NCI-H226 (cell line): Measurements from ENCODE around the gene ARMC2.
"Not testable (repeated sequence)": the region's sequence is repeated elsewhere in the genome, so short reads cannot be mapped to it uniquely, and the experiment has no call there.

ENCODE experiments used
- DNase-seq: peaks from one replicate; pipeline ENCODE4 v3.0.0-alpha.2; 2015

Gene ARMC2

DNA sequence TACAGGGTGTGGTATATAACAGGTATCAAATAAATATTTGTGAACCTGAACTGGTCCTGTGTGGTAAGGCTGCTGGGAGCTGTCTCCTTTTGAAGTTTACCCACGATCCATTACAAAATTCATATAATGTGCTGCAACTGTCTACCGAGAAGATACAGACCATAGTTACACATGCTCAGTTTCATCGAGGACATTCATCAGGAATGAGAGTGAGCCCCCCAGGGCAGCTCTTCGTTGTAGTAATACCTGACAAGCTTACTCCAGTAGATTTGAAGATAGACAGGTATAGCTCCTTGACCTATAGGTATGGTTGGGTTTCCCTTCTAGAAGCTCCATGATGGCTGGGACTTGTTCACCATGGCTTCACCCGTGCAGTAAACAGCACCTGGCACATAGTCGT, 25.7 kb downstream of the ARMC2 start:
- no peak for DNase-seq

DNA sequence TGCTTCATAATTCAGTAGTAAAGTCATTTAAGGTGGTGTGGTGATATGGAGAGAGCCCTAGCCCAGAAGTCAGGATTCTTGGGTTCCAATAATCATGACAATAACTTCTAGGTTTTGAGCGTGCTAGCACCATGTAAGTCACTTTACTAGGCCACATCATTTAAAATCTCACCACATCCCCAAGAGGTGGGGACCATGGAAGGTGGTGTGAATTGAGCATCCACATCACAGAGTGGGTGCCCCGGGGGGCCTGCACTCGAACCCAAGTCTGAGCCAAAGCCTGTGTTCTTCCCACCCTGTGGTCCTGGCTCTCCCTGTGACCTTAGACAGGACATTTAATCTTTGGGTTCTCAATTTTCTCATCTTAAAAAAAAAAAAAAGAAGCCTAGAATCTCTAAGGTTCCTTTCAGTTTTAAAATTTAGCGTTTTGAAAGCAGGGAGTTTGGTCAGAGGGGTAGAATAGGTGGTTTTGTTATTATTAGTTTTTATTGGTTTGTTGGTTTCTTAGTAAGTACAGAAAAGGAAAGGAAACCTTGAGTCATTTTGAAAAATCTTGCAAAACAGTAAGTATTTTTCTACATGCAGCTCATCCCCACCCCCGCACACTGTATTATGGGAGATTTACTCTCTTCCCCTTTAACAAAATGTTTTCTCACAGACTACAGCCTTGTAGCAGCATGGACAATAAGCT, 26.4 kb downstream of the ARMC2 start:
- DNase-seq: no peak

DNA sequence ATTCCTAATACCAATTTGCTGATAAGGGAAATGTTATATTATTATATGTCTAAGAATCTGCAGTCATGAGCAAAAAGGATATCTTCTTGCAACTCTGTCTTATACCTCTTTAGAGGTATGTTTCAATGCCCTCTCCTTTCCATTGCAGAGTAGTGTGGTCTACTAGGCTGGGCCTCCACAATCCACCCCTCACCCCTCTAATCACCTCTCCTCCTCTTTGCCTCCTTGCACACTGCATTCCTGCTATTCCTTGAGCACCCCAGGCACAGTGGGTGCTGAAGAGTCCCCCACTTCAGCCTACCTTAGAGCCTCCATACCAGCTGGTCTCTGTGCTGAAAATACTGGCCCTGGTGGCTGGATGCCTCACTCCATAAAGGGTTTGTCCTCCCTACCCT, 26.9 kb downstream of the ARMC2 start:
- DNase-seq: no peak

DNA sequence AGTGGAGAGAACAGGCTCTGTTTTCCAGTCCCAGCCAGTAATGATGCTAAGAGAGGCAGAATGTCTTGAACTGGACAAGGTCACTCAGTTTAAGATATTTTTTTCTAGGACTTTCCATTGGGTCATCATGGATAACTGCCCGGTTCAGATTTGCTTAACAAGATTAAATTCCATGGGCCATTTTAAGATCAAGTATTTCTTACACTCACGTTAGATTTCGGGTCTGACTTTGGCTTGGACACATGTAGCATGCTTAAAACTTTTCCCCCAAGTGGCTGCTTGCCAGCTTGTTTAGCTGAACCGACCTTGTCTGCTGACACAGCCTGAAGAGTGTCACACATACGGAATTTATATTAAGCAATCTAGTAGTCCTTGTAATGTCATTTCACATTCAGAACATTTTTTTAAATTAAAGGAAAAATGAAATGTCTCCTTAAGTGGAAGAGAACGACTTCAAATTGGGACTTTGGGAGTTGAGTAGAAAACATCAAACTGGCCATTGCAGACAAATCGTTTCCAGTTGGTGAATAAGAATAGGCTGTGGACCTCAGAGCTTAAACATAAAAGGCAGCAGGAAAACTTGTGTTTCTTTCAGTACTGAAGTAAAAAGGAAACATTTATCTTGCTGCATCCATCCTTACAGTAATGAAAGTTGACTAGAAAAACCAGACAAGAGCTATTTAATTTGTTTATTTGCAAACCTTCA, 29.0 kb downstream of the ARMC2 start:
- DNase-seq: no peak

DNA sequence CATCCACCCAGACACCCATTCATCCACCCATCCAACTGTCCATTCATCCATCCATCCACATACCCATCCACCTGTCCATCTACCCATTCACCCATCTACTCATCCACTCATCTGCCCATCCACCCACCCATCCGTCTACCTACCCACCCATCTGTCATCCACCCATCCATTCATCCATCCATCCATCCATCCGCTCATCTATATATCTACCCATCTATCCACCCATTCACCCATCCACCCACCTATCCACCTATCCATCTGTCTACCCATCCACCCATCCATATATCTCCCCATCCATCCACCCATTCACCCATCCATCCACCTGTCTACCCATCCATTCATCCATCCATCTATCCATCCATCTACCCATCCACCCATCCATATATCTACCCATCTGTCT, 30.7 kb downstream of the ARMC2 start:
- no peak for DNase-seq

DNA sequence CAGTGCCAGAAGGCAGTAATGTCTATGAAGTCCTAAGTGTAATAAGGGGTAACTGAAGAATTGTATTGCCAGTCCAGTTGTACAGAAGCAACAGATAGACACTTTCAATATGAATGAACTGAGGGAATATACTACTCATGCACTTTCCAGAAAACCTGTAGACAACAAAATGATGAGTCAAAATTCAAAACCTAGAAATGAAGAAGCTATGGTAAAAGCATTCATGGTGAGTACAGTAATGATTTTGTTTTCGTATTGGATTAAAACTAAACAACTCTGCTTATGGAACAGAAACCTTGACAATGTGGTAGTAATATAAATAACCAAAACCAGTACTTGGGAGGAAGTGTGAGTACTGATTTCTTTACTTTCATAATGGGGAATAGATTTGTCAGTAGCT, 35.0 kb downstream of the ARMC2 start:
- DNase-seq: no peak

DNA sequence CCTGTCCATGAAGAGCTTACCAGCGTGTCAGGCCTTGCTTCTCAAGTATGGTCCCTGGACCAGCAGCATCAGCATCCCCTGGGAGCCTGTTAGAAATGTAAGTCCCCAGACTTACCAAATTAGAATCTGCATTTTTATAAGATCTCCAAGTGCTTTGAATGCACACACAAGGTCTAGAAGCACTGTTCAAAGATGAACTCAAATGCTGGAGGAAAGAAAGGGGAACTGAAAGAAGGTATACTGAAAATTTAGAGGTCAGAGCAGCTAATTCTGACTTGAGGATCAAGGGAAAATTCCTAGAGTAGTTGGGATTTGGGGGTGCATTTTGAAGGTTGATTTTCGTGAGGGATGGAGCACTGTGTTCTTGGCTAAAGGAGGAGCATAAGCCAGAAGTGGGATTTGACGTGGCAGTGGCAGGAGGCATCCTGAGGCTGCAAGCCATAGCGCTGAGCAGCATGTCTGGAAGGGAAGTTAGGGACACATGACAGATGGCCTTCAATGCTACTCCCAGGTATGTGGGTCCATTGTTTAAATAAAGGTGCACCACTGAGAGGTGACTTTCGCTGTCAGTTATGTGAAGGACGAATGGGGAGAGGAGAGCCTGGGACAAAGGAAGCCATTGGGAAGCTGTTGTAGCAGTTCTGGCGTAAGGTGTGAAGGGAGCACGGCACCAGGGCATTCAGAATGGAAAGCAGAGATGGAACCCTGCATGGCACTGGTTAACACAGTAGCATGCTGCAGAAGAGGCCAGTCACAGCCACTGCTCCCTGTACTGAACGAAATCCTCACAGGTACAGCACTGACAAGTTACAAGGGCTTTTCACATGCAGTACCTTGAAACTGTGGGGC, 36.2 kb downstream of the ARMC2 start:
- DNase-seq: no peak

DNA sequence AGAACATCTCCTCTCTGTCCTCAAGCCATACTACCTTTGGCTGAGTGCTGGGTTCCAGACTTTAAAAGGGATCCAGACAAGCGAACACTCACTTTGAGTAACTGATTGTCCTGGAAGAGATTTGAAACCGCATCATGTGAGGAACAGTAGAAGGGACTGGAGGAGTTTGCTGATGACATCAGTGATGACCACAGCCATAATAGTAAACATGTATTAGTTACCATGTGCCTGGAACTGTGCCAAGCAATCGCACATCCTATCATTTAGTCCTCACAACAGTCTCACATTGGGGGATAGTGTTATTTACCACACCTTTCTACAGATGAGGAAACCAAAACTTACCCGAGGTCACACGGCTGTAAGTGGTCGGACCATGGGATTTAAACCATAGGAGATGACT, 39.8 kb downstream of the ARMC2 start:
- DNase-seq: no peak

DNA sequence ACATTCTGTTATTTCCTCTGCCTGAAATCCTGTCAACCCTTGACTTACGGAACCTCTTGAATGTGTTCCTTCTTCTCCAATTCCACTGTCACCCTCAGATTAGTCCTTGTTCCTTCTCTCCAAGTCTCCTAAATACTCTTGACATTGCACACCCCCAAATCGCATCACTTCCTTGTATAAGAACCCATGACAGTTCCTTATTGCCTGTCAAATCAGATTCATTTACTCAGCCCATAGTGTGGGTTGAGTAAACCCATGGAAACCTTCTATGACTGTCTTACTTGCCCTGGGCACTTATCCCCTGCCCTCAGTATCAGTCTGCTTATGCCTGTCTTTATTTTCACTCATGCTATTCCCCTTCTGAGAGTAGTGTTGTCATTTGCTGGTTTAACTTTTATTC, 40.5 kb downstream of the ARMC2 start:
- no peak for DNase-seq

DNA sequence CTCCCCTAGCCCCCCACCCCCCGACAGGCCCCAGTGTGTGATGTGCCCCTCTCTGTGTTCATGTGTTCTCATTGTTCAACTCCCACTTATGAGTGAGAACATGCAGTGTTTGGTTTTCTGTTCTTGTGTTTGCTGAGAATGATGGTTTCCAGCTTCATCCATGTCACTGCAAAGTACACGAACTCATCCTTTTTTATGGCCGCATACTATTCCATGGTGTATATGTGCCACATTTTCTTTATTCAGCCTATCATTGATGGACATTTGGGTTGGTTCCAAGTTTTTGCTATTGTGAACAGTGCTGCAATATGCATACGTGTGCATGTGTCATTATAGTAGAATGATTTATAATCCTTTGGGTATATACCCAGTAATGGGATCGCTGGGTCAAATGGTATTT, 42.7 kb downstream of the ARMC2 start:
- not testable (repeated sequence) for DNase-seq

DNA sequence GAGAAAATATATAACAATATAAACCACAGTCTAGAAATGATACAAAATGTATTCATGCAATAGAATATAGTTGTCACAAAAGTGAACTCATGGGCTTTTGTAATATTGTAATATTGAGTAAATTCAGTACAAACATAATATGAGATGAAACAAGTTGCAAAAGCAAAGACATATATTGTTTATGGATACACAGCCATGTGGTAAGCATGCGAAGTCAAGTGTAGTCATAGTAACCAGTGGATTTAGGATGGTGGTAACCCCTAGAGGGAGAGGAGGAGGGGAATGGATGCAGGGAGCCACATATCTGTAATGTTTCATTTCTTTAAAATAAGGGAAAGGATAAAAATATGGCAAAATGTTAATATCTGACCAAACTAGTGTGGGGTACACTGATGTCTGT, 47.3 kb downstream of the ARMC2 start:
- DNase-seq: no peak

DNA sequence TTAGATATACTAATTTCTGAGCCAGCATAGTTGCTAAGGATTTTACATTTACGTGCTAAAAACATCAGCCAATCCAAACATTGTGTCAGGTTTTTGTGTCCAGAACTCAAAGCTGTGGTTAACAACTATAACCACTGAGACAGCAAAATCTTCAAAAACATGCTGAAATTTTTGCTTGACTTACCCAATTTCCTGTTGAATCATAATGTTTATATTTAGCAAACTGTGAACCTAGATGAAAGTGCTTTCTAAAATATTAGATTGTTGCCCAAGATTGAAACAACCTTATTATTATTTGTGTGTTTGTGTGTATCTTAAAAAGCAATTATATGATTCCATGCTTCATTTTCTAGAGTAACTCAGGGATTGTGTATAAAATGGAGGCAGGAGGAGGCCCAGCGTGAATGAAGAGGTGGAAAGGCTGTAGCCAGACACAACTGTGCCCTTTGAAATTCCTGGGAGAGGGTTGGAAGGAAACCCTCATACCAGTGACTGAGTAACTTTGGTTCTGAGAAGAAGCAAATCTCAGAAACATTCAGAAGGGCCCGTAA, 48.0 kb downstream of the ARMC2 start:
- DNase-seq: peak; percentile 57

DNA sequence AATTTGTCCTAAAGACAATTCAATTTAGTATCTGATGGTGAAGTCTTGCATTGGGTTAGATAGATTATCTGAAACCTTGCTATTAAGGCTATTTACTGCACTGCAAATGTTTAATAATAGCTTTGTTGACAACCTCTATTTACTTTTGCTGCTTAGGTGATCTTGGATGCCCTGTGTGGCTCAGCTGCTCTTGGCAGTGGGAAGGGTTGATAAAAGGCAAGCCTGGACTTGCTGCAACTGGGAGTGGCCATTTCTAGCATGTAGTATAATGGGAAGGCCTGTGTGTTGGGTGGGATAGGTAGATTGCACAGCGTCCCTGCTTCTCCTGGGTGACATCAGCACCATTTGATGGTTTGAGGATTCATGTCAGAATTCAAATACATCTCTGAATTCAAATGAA, 49.1 kb downstream of the ARMC2 start:
- peak; percentile 30 for DNase-seq

DNA sequence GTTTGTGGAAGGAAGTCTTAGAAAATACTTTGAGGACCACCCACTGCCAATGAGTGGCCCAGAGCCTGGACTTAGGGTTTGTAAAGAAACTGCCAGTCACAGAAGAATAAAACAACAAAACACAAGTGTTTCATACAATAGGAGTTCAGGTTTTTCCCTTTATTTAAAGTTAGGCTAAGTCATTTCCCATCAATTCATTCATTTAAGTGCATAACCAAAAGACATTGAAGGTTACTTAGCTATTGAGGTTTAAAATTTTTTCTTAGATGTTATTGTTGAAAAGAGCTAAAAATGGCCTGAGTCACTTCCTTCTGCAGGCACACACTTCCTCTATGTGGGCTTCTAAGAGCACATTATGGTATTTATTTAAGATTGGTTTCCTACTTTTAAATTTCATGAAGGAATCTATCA, 54.2 kb downstream of the ARMC2 start:
- no peak for DNase-seq

DNA sequence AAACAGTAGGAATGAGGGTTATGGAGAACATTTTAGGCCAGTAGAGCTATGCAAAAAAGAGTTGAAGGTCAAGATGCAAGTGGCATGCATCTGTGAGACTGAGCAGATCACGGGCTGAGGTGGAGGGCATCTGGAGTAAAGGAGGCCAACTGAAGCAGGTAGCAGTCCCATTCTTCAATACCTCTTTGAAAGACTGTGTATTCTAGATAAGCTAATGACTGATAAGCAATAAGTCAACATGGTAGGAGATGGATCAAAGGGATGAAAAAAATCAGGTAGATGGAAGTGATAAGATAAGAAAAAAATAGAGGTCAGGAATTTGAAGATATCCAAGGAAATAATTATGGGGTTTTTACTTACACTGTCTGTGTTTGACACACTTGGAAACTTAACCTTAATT, 55.6 kb downstream of the ARMC2 start:
- DNase-seq: no peak

DNA sequence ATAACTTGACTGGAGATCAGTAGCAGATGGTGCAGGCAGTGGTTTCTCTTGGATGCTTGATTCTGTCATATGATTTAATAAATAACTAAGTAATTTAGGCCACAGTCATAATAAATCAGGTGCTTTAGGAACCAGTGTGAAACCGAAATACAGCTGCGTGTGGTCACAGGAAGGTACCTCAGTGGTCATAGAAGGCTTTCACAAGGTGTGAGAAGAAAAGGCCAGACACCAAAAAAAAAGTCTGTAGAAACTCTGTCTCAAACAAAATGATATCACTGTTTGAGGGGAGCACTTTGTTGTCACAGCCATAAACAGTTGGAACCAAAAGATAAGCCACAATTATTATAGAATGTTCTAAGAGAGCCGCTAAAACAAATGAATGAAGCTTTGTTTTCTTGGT, 56.5 kb downstream of the ARMC2 start:
- DNase-seq: no peak

DNA sequence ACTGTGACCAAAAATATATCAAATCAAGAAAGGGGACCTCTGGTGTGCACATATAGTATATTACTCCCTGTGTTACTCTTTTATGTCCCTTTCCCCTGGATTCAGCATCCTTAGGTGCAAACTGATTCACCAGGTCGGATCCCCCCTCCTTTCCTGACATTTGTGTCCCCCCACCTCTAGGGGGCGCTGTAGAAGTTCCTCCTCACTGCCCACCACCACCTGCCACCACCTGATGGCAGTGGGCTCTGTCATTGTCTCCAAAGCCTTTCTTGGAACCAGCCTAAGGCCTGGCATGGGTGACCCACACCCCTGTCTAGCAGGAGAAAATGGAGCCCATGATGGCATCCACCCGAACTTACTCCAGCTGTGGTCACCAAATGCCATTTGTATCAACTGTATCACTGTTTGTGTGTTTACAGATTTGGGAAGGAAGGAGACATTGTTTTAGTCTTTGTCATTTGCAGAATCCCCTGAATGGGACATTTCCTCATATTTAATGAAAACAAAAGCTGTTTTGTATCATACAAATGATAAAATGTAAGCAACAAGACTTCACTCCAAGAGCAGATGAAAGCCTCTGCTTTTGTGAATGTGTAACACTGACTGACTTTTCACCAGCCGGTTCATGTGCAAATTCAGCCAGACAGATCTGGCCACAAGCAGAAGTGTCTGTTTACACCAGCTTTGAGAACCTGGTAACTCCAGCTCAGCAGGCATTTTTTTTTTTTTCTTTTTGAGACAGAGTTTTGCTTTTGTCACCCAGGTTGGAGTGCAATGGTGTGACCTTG, 66.2 kb downstream of the ARMC2 start:
- DNase-seq: no peak

DNA sequence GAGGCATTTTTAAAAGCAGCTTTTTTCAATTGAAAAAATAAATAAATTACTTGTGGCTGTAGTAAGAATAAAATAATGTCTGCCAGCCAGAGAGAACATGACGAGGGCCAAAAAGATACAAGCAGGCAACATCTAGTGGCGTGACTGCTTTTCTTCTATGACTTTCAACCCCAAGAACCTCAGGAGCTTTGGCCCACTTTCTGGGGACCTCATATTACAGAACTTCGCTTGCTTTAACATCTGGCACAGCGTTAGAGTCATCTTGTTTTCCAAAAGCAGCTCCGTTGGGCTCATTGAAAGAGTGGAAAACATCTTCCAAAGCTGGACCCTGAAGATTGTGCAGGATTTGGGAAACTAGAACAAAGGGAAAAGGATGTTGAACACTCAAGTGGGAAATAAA, 67.0 kb downstream of the ARMC2 start:
- no peak for DNase-seq

DNA sequence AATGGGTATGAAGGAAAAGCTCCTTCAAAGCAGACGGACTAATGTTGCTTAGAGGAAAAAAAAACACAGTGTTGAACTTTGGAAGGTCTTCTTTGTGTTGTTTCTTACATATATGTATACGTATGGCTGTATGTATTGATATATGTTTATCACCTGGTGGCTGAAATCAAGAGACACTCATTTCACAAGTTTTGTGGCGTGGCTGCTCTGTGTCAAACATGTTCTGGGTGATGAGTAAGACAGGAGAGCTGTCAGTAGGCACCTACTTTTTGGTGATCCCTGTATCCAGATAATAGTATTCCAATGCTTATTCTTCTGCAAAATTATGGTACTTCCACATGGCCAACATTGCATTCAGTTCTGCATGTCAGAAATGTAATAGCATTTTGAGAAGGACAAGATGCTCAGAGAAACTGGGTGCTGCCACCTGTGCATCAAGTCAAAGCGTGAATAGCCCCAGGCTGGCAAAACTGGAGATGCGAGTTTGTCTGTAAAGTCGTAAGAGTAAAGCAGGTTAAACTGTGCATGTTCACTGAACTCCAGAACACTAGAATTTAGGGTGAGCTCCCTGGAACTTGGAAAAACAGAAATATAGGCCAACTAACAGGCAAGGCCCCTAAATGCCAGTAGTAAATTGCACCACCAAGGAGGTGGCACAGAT, 67.9 kb downstream of the ARMC2 start:
- no peak for DNase-seq

DNA sequence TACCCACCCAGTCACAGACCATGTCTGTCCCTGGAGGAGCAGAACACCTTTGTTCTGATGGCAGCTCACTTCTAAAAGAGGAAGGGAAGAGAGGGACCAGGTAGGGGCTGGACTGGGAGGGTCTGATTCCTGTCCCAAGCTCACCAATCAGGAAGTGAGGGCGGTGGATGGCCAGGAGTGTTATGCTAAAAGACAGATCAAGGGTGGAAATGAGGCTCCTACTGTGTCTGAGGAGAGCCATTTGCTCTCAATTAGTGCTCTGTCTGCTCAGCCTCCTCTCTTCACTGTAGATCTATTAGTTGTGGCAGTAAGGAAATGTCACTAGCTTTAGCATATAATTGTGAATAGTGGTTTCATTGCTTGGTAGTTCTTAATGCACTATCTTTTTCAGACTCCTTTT, 72.5 kb downstream of the ARMC2 start:
- no peak for DNase-seq

DNA sequence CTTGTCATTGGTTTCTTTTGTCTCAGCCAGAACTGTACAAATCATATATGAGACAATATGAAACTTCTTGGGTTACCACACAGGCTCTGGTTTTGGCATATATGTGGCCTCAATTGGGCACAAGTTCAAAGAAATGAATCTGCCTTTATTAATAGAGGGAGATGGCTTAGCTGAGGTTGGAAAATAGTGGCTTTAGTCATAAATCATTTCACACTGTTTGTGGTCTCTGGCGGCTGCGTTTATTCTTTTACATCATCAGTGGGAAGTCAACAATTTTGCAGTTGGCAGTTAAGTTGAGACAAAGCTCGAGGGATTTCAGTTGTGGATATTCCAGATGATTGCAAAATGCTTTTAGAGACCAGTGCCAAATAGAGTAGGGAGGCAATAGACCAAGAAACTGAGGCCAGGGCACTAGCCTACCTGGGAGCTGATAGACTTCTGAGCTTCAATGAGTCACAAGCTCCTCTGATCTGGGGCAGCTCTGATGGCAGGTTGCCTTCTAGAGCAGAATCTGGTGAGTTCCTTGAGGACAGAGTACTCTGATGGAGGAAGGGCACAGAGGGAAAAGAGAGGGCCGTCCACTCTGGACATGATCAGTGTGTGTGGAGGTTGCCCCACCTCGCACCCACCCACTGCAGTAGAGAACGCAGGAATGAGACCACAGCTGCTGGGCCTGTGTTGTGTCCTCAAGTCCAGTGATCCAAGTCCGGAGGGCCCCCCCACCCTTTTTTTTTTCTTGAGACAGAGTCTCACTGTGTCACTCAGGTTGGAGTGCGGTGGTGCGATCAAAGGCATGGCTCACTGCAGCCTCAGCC, 73.5 kb downstream of the ARMC2 start:
- no peak for DNase-seq
